Prostate gland (tissue), 2 donors: ENCODE data around the gene HDLBP. TPM values are rescaled to one million over a fixed set of nuclear protein-coding genes. Genes with fewer than 3 reads are reported as not detected.
A peak's percentile ranks its signal among the peaks of the same experiment; 100 is the strongest.

Source experiments
- DNase-seq: peaks from one replicate; pipeline ENCODE4 v3.0.0-alpha.2; 2019; ENCODE audit warnings: low spot score
- H3K27ac ChIP-seq, 2 donors: fragments of 200-600 bp; sonication (generic); 2 replicates each; pipeline ENCODE4 v1.5.1; 2017 to 2019
- H3K27me3 ChIP-seq: fragments of 200-600 bp; sonication (generic); replicated peaks from 2 replicates; pipeline ENCODE4 v1.5.1; 2019; ENCODE audit not compliant: insufficient read depth
- H3K36me3 ChIP-seq, 2 donors: fragments of 200-600 bp; sonication (generic); 1 replicate in 1 of 2; 2 replicates in 1 of 2; pipeline versions ENCODE4 v1.5.1 to v1.8.1; 2017 to 2019
- H3K4me1 ChIP-seq: fragments of 200-600 bp; sonication (generic); replicated peaks from 2 replicates; pipeline ENCODE4 v1.5.1; 2019
- H3K4me3 ChIP-seq, 2 donors: fragments of 200-600 bp; sonication (generic); 2 replicates each; pipeline ENCODE4 v1.5.1; 2017 to 2019
- H3K9me3 ChIP-seq: fragments of 200-600 bp; sonication (generic); 2 replicates; pipeline ENCODE4 v1.5.1; 2017
- CTCF ChIP-seq, 4 experiments: fragments of 200-600 bp in 2 of 4; fragments of 450-650 bp in 2 of 4; sonication (generic) in 2 of 4; IDR thresholded peaks; 1 replicate in 3 of 4; 2 replicates in 1 of 4; pipeline ENCODE4 v1.5.1; 2016 to 2019; ENCODE audit warnings: antibody characterized with exemption in 4 of 4, mild to moderate bottlenecking in 2 of 4, moderate library complexity in 2 of 4
- POLR2A ChIP-seq: fragments of 450-650 bp; IDR thresholded peaks from one replicate; pipeline ENCODE4 v1.6.1; 2016; ENCODE audit warnings: antibody characterized with exemption, mild to moderate bottlenecking
- POLR2AphosphoS5 ChIP-seq: sonication (generic); formaldehyde crosslinking; IDR thresholded peaks from one replicate; pipeline ENCODE4 v1.6.1; 2017; ENCODE audit warnings: antibody characterized with exemption
- WGBS: methylation state at CpG from one replicate; pipeline ENCODE4 v1.1.5; 2018; 5-methylcytosine and 5-hydroxymethylcytosine counted together
- intact Hi-C: fragments of 100-400 bp; cut with DNase I; formaldehyde crosslinking; loops from one replicate; pipeline ENCODE4 v1.14.2; 2022
- total RNA-seq, 2 donors: library from RNA; depleted of rRNA; stranded (reverse); fragments of >200 nt; gene quantifications; one replicate each; pipeline ENCODE4 v1.1.0, GENCODE V29; 2016

Gene HDLBP
- total RNA-seq, 2 donors from 2014 or later = 529 to 612 TPM

- TF ChIP-seq CTCF (IDR thresholded peaks at IDR 0.05) (no peak), POLR2A (no peak)
- DNase-seq = no peak
- no peaks in the 10 kb centered on the region for H3K36me3 ChIP-seq
- peak overlapping the region; percentile 88 to 92 for H3K4me3 ChIP-seq
- intact Hi-C loops = loop anchor here (1.0 to 10.0 kb wide), 4 partner anchors 42 to 320 kb away; partner anchors contain the start of genes ATG4B, FARP2, STK25 and THAP4
- H3K9me3 ChIP-seq = no peaks in the 10 kb centered on the region
- 3% methylated on average over 30 of the region's 38 CpGs for WGBS
- no peaks in the 10 kb centered on the region for H3K27me3 ChIP-seq
- peak overlapping the region; percentile 98 for H3K27ac ChIP-seq
- H3K4me1 ChIP-seq = peaks cover under 1% of the 10 kb centered on the region
Observed at GRCh38 chr2:241314226-241315092, 1.0 kb downstream of the HDLBP start.

GRCh38 chr2:241313543-241314095 lies 1.9 kb downstream of the HDLBP start:
- Histone ChIP-seq H3K4me1 (no peaks in the 10 kb centered on the region), H3K4me3 (no peak overlapping the region), H3K36me3 (no peaks in the 10 kb centered on the region), H3K27me3 (no peaks in the 10 kb centered on the region), H3K9me3 (no peaks in the 10 kb centered on the region), H3K27ac (no peak overlapping the region)
- intact Hi-C loops = loop anchor here (2.0 to 10.0 kb wide), 2 partner anchors 41 to 321 kb away; partner anchors contain the start of genes ATG4B and THAP4
- TF ChIP-seq POLR2A (no peak), POLR2AphosphoS5 (no peak)
- DNase-seq = no peak
- WGBS = 89% methylated on average over 8 of the region's 8 CpGs

GRCh38 chr2:241312082-241312481 lies 3.4 kb downstream of the HDLBP start:
- Histone ChIP-seq H3K27ac (no peak overlapping the region), H3K4me1 (no peaks in the 10 kb centered on the region), H3K4me3 (no peak overlapping the region), H3K27me3 (no peaks in the 10 kb centered on the region), H3K36me3 (no peaks in the 10 kb centered on the region), H3K9me3 (no peaks in the 10 kb centered on the region)
- WGBS = 48% methylated on average over 4 of the region's 4 CpGs
- intact Hi-C loops = loop anchor here (10.0 kb wide), 1 partner anchor 323 kb away; the partner anchor contains the start of genes ATG4B and THAP4
- no peak for DNase-seq
- TF ChIP-seq POLR2AphosphoS5 = no peak
- no peak for TF ChIP-seq CTCF (IDR thresholded peaks at IDR 0.05)
- no peak for TF ChIP-seq POLR2A

GRCh38 chr2:241310917-241311566 lies 4.4 kb downstream of the HDLBP start:
- Histone ChIP-seq H3K27me3 (no peaks in the 10 kb centered on the region), H3K4me3 (no peak overlapping the region), H3K4me1 (no peaks in the 10 kb centered on the region), H3K36me3 (no peaks in the 10 kb centered on the region), H3K9me3 (no peaks in the 10 kb centered on the region), H3K27ac (no peak overlapping the region)
- 83% methylated on average over 13 of the region's 13 CpGs for WGBS
- DNase-seq = no peak
- intact Hi-C loops = loop anchor here (10.0 kb wide), 1 partner anchor 324 kb away; the partner anchor contains the start of genes ATG4B and THAP4
- TF ChIP-seq POLR2AphosphoS5 (no peak), POLR2A (no peak), CTCF (IDR thresholded peaks at IDR 0.05) (no peak)

- Histone ChIP-seq H3K4me3 (no peak overlapping the region), H3K27ac (no peak overlapping the region), H3K4me1 (no peaks in the 10 kb centered on the region), H3K9me3 (no peaks in the 10 kb centered on the region), H3K36me3 (no peaks in the 10 kb centered on the region), H3K27me3 (no peaks in the 10 kb centered on the region)
- no peak for DNase-seq
- WGBS = 61% methylated on average over 2 of the region's 2 CpGs
- TF ChIP-seq CTCF (IDR thresholded peaks at IDR 0.05) = no peak
- TF ChIP-seq POLR2A = no peak
- TF ChIP-seq POLR2AphosphoS5 = no peak
- intact Hi-C loops = loop anchor here (10.0 kb wide), 1 partner anchor 325 kb away; the partner anchor contains the start of genes ATG4B and THAP4
Observed at GRCh38 chr2:241309684-241310117, 5.8 kb downstream of the HDLBP start.
